Skeletal muscle tissue (tissue), 4 donors: ENCODE data around the gene EGFL7. TPM values are rescaled to one million over a fixed set of nuclear protein-coding genes. Genes with fewer than 3 reads are reported as not detected.
A peak's percentile ranks its signal among the peaks of the same experiment; 100 is the strongest.

Experiments used
- H3K27ac ChIP-seq: one replicate; pipeline ENCODE4 v1.7.0; 2013; ENCODE audit warnings: mild to moderate bottlenecking, low read depth, low read length, inconsistent platforms
- H3K27me3 ChIP-seq, 3 donors: one replicate each; pipeline ENCODE4 v1.7.0; 2013; ENCODE audit warnings: low read length in 3 of 3; ENCODE audit not compliant: control insufficient read depth in 3 of 3, insufficient read depth in 3 of 3
- H3K36me3 ChIP-seq, 3 donors: one replicate each; pipeline ENCODE4 v1.7.0; 2013; ENCODE audit warnings: low read length in 3 of 3; ENCODE audit not compliant: control insufficient read depth in 3 of 3, insufficient read depth in 3 of 3
- H3K4me1 ChIP-seq, 3 donors: one replicate each; pipeline ENCODE4 v1.7.0; 2013; ENCODE audit warnings: low read length in 3 of 3, mild to moderate bottlenecking in 3 of 3; ENCODE audit not compliant: control insufficient read depth in 3 of 3, insufficient read depth in 3 of 3
- H3K4me3 ChIP-seq, 3 donors: one replicate each; pipeline ENCODE4 v1.7.0; 2013; ENCODE audit warnings: low read length in 3 of 3
- H3K9ac ChIP-seq, 3 donors: one replicate each; pipeline ENCODE4 v1.7.0; 2013; ENCODE audit warnings: low read length in 3 of 3, mild to moderate bottlenecking in 3 of 3, moderate library complexity in 2 of 3, low read depth in 1 of 3
- H3K9me3 ChIP-seq, 3 donors: one replicate each; pipeline ENCODE4 v1.7.0; 2013; ENCODE audit warnings: low read length in 3 of 3; ENCODE audit not compliant: control insufficient read depth in 3 of 3
- total RNA-seq: library from RNA; depleted of rRNA; stranded (reverse); fragments of >200 nt; gene quantifications from one replicate; pipeline ENCODE4 v1.2.3, GENCODE V29; 2014
- donor health status: Osteomylitis.

The EGFL7 gene
- total RNA-seq, 1 donor from 2014 or later: 51.7 TPM

GRCh38 chr9:136678034-136678433, 15.3 kb downstream of the EGFL7 start:
- peaks cover 11 to 18% (median 16%) of the 10 kb centered on the region in 3 donors for H3K4me1 ChIP-seq
- H3K9ac ChIP-seq: no peak overlapping the region
- H3K36me3 ChIP-seq: peaks cover 0 to 11% (median 9%) of the 10 kb centered on the region in 3 donors
- H3K27me3 ChIP-seq: no peaks in the 10 kb centered on the region
- H3K9me3 ChIP-seq: no peaks in the 10 kb centered on the region
- no peak overlapping the region for H3K27ac ChIP-seq
- no peak overlapping the region for H3K4me3 ChIP-seq

- Histone ChIP-seq H3K4me3 (no peak overlapping the region), H3K27ac (no peak overlapping the region), H3K9me3 (no peaks in the 10 kb centered on the region), H3K4me1 (peaks cover 11 to 23% (median 22%) of the 10 kb centered on the region in 3 donors), H3K36me3 (peaks cover 0 to 8% (median 8%) of the 10 kb centered on the region in 3 donors), H3K9ac (peak overlapping the region in 1 of 3 donors; percentile 64), H3K27me3 (no peaks in the 10 kb centered on the region)
These were observed 15.9 kb downstream of the EGFL7 start for GRCh38 chr9:136678624-136679023.

GRCh38 chr9:136679431-136679941, 16.8 kb downstream of the EGFL7 start:
- Histone ChIP-seq H3K9me3 (no peaks in the 10 kb centered on the region), H3K27ac (peak overlapping the region; percentile 34), H3K4me1 (peaks cover 11 to 26% (median 25%) of the 10 kb centered on the region in 3 donors), H3K27me3 (no peaks in the 10 kb centered on the region), H3K36me3 (peaks cover 0 to 8% (median 7%) of the 10 kb centered on the region in 3 donors), H3K4me3 (peak overlapping the region in 2 of 3 donors; percentile 15 to 41), H3K9ac (peak overlapping the region; percentile 20 to 64 (median 36))

- no peaks in the 10 kb centered on the region for H3K9me3 ChIP-seq
- H3K27ac ChIP-seq: no peak overlapping the region
- peaks cover 22 to 41% (median 38%) of the 10 kb centered on the region in 3 donors for H3K4me1 ChIP-seq
- H3K9ac ChIP-seq: no peak overlapping the region
- peaks cover 0 to 5% (median 3%) of the 10 kb centered on the region in 3 donors for H3K36me3 ChIP-seq
- no peaks in the 10 kb centered on the region for H3K27me3 ChIP-seq
- H3K4me3 ChIP-seq: no peak overlapping the region
These were observed 18.3 kb downstream of the EGFL7 start for GRCh38 chr9:136681029-136681428.

GRCh38 chr9:136681945-136682699, 19.4 kb downstream of the EGFL7 start:
- Histone ChIP-seq H3K27ac (no peak overlapping the region), H3K36me3 (no peaks in the 10 kb centered on the region), H3K4me1 (peaks cover 26 to 45% (median 43%) of the 10 kb centered on the region in 3 donors), H3K27me3 (no peaks in the 10 kb centered on the region), H3K4me3 (no peak overlapping the region), H3K9ac (peak overlapping the region in 1 of 3 donors; percentile 4), H3K9me3 (no peaks in the 10 kb centered on the region)

- Histone ChIP-seq H3K4me3 (no peak overlapping the region), H3K9me3 (no peaks in the 10 kb centered on the region), H3K9ac (peak overlapping the region in 1 of 3 donors; percentile 4), H3K4me1 (peaks cover 26 to 45% (median 44%) of the 10 kb centered on the region in 3 donors), H3K27me3 (no peaks in the 10 kb centered on the region), H3K27ac (no peak overlapping the region), H3K36me3 (no peaks in the 10 kb centered on the region)
These were observed 20.0 kb downstream of the EGFL7 start for GRCh38 chr9:136682710-136683109.

GRCh38 chr9:136683173-136683745, 20.5 kb downstream of the EGFL7 start:
- H3K36me3 ChIP-seq: no peaks in the 10 kb centered on the region
- H3K27ac ChIP-seq: no peak overlapping the region
- no peaks in the 10 kb centered on the region for H3K27me3 ChIP-seq
- peak overlapping the region in 1 of 3 donors; percentile 16 for H3K9ac ChIP-seq
- H3K4me3 ChIP-seq: no peak overlapping the region
- peaks cover 29 to 51% (median 50%) of the 10 kb centered on the region in 3 donors for H3K4me1 ChIP-seq
- H3K9me3 ChIP-seq: no peaks in the 10 kb centered on the region

GRCh38 chr9:136683755-136684154, 21.0 kb downstream of the EGFL7 start:
- H3K4me1 ChIP-seq: peaks cover 30 to 51% (median 49%) of the 10 kb centered on the region in 3 donors

GRCh38 chr9:136684339-136684738, 21.6 kb downstream of the EGFL7 start:
- Histone ChIP-seq H3K4me3 (no peak overlapping the region), H3K9ac (peak overlapping the region in 1 of 3 donors; percentile 50), H3K9me3 (no peaks in the 10 kb centered on the region), H3K27me3 (no peaks in the 10 kb centered on the region), H3K4me1 (peaks cover 26 to 51% (median 43%) of the 10 kb centered on the region in 3 donors), H3K36me3 (no peaks in the 10 kb centered on the region), H3K27ac (no peak overlapping the region)

More at GRCh38 chr9:136683755-136684154, 21.0 kb downstream of the EGFL7 start:
- Histone ChIP-seq H3K36me3 (no peaks in the 10 kb centered on the region), H3K4me3 (no peak overlapping the region), H3K27ac (no peak overlapping the region), H3K27me3 (no peaks in the 10 kb centered on the region), H3K9ac (peak overlapping the region in 1 of 3 donors; percentile 16), H3K9me3 (no peaks in the 10 kb centered on the region)

- Histone ChIP-seq H3K36me3 (no peaks in the 10 kb centered on the region), H3K4me1 (peaks cover 22 to 50% (median 39%) of the 10 kb centered on the region in 3 donors), H3K4me3 (no peak overlapping the region), H3K9ac (peak overlapping the region in 1 of 3 donors; percentile 33), H3K9me3 (no peaks in the 10 kb centered on the region), H3K27me3 (no peaks in the 10 kb centered on the region), H3K27ac (no peak overlapping the region)
These were observed 22.1 kb downstream of the EGFL7 start for GRCh38 chr9:136684799-136685198.
